OCI-LY1 (cell line): ENCODE measurements around the gene ZNF746.

Experiments
- H2AFZ ChIP-seq: fragments of 200-600 bp; sonication (generic), shearing (Covaris generic); 2 replicates; pipeline ENCODE4 v1.6.0; 2014; ENCODE audit warnings: antibody characterized with exemption, mild to moderate bottlenecking, low read length
- H3F3A ChIP-seq: fragments of 200-600 bp; sonication (generic), shearing (Covaris generic); 2 replicates; pipeline ENCODE4 v1.6.0; 2014; ENCODE audit warnings: mild to moderate bottlenecking, antibody characterized with exemption, low read length, moderate library complexity; ENCODE audit not compliant: insufficient read depth
- H3K27ac ChIP-seq: fragments of 200-600 bp; sonication (generic); 2 replicates; pipeline ENCODE4 v1.5.1; 2014; ENCODE audit warnings: low read length, mixed run types, mild to moderate bottlenecking, low read depth; ENCODE audit not compliant: poor library complexity, severe bottlenecking
- H3K27me3 ChIP-seq: fragments of 200-600 bp; sonication (generic); 2 replicates; pipeline ENCODE4 v1.6.0; 2014; ENCODE audit warnings: antibody characterized with exemption, mild to moderate bottlenecking, low read length, moderate library complexity; ENCODE audit not compliant: insufficient read depth
- H3K36me3 ChIP-seq: fragments of 200-600 bp; sonication (generic); 2 replicates; pipeline ENCODE4 v1.6.1; 2014; ENCODE audit warnings: mild to moderate bottlenecking, antibody characterized with exemption, low read length, moderate library complexity, mixed read lengths; ENCODE audit not compliant: insufficient read depth
- H3K4me1 ChIP-seq: fragments of 200-600 bp; sonication (generic); 2 replicates; pipeline ENCODE4 v1.5.1; 2014; ENCODE audit warnings: mild to moderate bottlenecking, low read length, moderate library complexity; ENCODE audit not compliant: insufficient read depth, severe bottlenecking
- H3K4me2 ChIP-seq: fragments of 200-600 bp; sonication (generic), shearing (Covaris generic); 2 replicates; pipeline ENCODE4 v1.6.1; 2014; ENCODE audit warnings: low read length
- H3K4me3 ChIP-seq: fragments of 200-600 bp; sonication (generic); 2 replicates; pipeline ENCODE4 v1.5.1; 2014; ENCODE audit warnings: low read length, low read depth, mild to moderate bottlenecking, mixed read lengths; ENCODE audit not compliant: poor library complexity, severe bottlenecking
- H3K79me2 ChIP-seq: fragments of 200-600 bp; shearing (Covaris generic); 2 replicates; pipeline ENCODE4 v1.6.1; 2016; ENCODE audit warnings: mixed run types, low read length, mixed read lengths; ENCODE audit not compliant: insufficient read depth
- H3K9ac ChIP-seq: fragments of 200-600 bp; sonication (generic), shearing (Covaris generic); 2 replicates; pipeline ENCODE4 v1.6.1; 2014; ENCODE audit warnings: mild to moderate bottlenecking, low read length, mixed read lengths
- H3K9me2 ChIP-seq: fragments of 200-600 bp; sonication (generic), shearing (Covaris generic); 2 replicates; pipeline ENCODE4 v1.6.1; 2014; ENCODE audit warnings: low read depth, mild to moderate bottlenecking, low read length, mixed read lengths
- H3K9me3 ChIP-seq: fragments of 200-600 bp; shearing (Covaris generic); 2 replicates; pipeline ENCODE4 v1.6.1; 2014; ENCODE audit warnings: low read length, mixed read lengths
- H4K20me1 ChIP-seq: fragments of 200-600 bp; sonication (generic), shearing (Covaris generic); 2 replicates; pipeline ENCODE4 v1.6.0; 2016; ENCODE audit warnings: mild to moderate bottlenecking, low read length; ENCODE audit not compliant: insufficient read depth
- EZH2 ChIP-seq: fragments of 200-600 bp; sonication (generic), shearing (Covaris generic); IDR thresholded peaks from 2 replicates; pipeline ENCODE4 v1.8.0; 2017; ENCODE audit warnings: borderline replicate concordance, mixed run types, mild to moderate bottlenecking, antibody characterized with exemption, low read length, moderate library complexity, mixed read lengths
- TF ChIP-seq, protein P1 (sequence below): fragments of 200-600 bp; sonication (generic), shearing (Covaris generic); IDR thresholded peaks from 2 replicates; pipeline ENCODE4 v1.5.1; 2017; ENCODE audit warnings: mild to moderate bottlenecking, antibody characterized with exemption, low read length, moderate library complexity, mixed read lengths

The ZNF746 gene

DNA sequence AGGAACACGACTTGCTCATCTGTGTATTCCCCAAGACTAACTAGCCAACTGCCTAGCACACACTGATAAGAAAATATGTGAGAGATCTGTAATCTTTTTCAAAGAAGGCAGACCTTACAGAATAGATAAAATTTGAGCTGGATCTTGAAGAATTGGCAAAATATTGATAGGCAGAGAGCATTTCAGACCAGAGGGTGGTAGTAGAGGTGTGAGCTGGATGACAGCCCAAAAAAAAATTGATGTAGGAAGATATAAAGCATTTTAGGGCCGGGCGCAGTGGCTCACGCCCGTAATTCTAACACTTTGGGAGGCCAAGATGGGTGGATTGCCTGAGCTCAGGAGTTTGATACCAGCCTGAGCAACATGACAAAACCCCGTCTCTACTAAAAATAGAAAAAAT, 1.2 kb upstream of the ZNF746 start:
- TF ChIP-seq, protein P1, sequence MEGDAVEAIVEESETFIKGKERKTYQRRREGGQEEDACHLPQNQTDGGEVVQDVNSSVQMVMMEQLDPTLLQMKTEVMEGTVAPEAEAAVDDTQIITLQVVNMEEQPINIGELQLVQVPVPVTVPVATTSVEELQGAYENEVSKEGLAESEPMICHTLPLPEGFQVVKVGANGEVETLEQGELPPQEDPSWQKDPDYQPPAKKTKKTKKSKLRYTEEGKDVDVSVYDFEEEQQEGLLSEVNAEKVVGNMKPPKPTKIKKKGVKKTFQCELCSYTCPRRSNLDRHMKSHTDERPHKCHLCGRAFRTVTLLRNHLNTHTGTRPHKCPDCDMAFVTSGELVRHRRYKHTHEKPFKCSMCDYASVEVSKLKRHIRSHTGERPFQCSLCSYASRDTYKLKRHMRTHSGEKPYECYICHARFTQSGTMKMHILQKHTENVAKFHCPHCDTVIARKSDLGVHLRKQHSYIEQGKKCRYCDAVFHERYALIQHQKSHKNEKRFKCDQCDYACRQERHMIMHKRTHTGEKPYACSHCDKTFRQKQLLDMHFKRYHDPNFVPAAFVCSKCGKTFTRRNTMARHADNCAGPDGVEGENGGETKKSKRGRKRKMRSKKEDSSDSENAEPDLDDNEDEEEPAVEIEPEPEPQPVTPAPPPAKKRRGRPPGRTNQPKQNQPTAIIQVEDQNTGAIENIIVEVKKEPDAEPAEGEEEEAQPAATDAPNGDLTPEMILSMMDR: no peak; the same call in 1 of the 2 replicates
- TF ChIP-seq EZH2: no peak
- peaks cover 29% of the 10 kb centered on the region for H3K4me1 ChIP-seq
- no peaks in the 10 kb centered on the region for H4K20me1 ChIP-seq
- peaks cover 2% of the 10 kb centered on the region; the same call in 1 of the 2 replicates for H3K36me3 ChIP-seq
- no peaks in the 10 kb centered on the region for H3K9me3 ChIP-seq
- no peak overlapping the region for H2AFZ ChIP-seq
- no peak overlapping the region for H3K27ac ChIP-seq
- H3F3A ChIP-seq: no peaks in the 10 kb centered on the region
- H3K4me2 ChIP-seq: no peak overlapping the region
- H3K9me2 ChIP-seq: no peaks in the 10 kb centered on the region
- H3K4me3 ChIP-seq: no peak overlapping the region
- H3K9ac ChIP-seq: no peak overlapping the region
- no peaks in the 10 kb centered on the region for H3K79me2 ChIP-seq
- H3K27me3 ChIP-seq: 0 out of 2 replicates have a peak, but pooled peaks cover 13% of the 10 kb centered on the region

DNA sequence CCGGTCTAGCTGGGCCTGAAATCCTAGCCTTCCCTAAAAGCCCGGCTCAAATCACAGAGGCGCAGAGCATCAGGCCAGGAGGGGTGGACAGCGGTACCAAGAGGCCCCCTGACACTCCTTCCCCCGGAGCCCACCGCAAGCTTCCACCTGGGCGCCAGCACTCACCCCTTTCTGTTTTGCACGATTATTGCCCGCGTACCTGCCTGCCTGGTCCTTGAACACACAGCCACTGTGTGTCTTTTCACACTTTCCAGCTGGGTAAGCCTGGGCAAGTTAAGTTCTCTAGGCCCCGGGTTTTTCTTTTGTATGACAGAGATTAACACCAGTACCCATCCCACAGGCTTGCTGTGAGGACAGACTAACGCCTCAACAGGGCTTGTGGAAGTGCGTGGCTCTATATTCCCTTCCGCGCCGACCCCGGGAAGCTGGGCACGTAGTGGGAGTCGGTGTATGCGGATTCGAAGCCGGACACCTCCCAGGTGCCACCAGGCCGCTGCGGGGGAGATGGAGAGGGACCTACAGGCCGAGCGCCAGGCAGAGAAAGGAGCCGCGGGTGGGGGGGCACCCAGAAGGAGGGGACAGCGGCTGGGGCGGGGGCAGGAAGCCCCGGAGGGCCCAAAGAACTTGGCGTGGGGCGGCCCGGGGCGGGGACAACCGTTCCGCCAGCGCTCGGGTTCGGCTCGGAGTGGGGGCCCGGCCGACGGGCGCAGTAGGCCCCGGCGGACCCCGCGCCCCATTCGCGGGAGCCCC, 792 bp downstream of the ZNF746 start:
- Histone ChIP-seq H3K27me3 (0 out of 2 replicates have a peak, but pooled peaks cover 13% of the 10 kb centered on the region), H3K79me2 (no peaks in the 10 kb centered on the region), H3K4me3 (peak overlapping the region; percentile 80), H3K9me3 (no peaks in the 10 kb centered on the region), H2AFZ (no peak overlapping the region), H3K9ac (peak overlapping the region; percentile 79), H3F3A (no peaks in the 10 kb centered on the region), H3K4me1 (peaks cover 29% of the 10 kb centered on the region), H3K36me3 (peaks cover 21% of the 10 kb centered on the region; the same call in 1 of the 2 replicates), H3K9me2 (no peaks in the 10 kb centered on the region), H3K27ac (no peak overlapping the region), H4K20me1 (no peaks in the 10 kb centered on the region), H3K4me2 (peak overlapping the region; percentile 96)
- TF ChIP-seq, protein P1: no peak

DNA sequence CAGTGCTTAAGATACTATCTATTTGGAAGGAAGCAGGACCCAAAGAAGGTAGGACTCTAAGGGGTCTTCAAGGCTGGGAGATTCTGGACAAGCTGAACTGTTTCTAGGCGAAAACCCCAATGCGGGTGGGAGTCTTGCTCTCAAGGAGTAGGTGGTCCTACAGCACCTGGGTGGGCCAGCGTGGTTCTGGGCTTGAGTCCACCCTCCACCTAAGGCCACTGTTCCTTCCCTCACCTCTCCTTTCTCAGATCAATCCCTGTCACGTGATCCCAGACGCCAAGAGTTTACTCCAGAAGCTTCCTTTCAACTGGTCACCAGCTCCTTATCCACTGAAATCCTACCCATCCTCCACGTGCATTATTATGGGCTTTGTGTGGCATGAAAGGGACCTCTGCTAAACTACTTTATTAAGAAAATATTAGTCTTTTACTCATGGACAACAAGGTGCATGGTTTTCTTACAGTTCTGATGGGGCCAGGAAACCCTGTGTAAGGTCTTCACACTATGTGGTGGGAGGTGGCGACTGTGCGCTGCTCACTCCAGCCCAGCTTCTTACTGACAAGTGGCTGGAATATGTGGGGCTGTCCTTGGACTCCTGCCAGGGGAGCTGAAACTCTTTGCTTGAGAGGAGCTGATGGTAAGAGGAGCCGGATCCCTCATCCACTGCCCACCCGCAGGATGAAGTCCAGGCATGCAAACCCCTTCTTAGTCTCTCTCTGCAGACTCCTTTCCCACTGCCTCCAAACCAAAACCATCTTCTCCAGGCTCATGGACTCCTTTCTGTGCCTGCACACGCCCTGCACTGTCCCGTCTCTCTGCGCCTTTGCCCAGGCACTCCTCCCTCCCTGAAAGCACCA, 1.6 kb downstream of the ZNF746 start:
- H3K4me3 ChIP-seq: peak overlapping the region; percentile 80
- no peak overlapping the region for H3K27ac ChIP-seq

More for the DNA sequence above, 1.6 kb downstream of the ZNF746 start:
- H3K4me2 ChIP-seq: peak overlapping the region; percentile 96
- no peaks in the 10 kb centered on the region for H4K20me1 ChIP-seq
- peak overlapping the region; percentile 79; the same call in 1 of the 2 replicates for H3K9ac ChIP-seq
- no peak overlapping the region for H2AFZ ChIP-seq
- H3K4me1 ChIP-seq: peaks cover 29% of the 10 kb centered on the region
- H3F3A ChIP-seq: no peaks in the 10 kb centered on the region
- H3K9me3 ChIP-seq: no peaks in the 10 kb centered on the region
- no peaks in the 10 kb centered on the region for H3K9me2 ChIP-seq
- TF ChIP-seq, protein P1: no peak
- no peaks in the 10 kb centered on the region for H3K79me2 ChIP-seq
- peaks cover 29% of the 10 kb centered on the region for H3K36me3 ChIP-seq
- H3K27me3 ChIP-seq: 0 out of 2 replicates have a peak, but pooled peaks cover 13% of the 10 kb centered on the region
